Coronary artery (tissue), 2 donors: ENCODE measurements around the gene MYO7A.
A peak's percentile ranks its signal among the peaks of the same experiment; 100 is the strongest.

Source experiments
- DNase-seq: peaks from one replicate; pipeline ENCODE4 v3.0.0-alpha.2; 2017; ENCODE audit warnings: low spot score
- H3K27ac ChIP-seq, 2 donors: fragments of 200-600 bp; sonication (generic); one replicate each; pipeline ENCODE4 v1.5.1; 2016 to 2019
- H3K4me3 ChIP-seq: fragments of 200-600 bp; sonication (generic); 2 replicates; pipeline ENCODE4 v1.5.1; 2016; ENCODE audit warnings: mild to moderate bottlenecking, moderate library complexity
- CTCF ChIP-seq: fragments of 200-600 bp; sonication (generic); IDR thresholded peaks from one replicate; pipeline ENCODE4 v1.5.1; 2019; ENCODE audit warnings: antibody characterized with exemption

MYO7A gene

GRCh38 chr11:77083566-77084245 is 44.3 kb upstream of the MYO7A start:
- Histone ChIP-seq H3K27ac (peak overlapping the region in 1 of 2 donors; percentile 86), H3K4me3 (peak overlapping the region; percentile 50)
- DNase-seq: no peak
- no peak for TF ChIP-seq CTCF

GRCh38 chr11:77084581-77085191 is 43.4 kb upstream of the MYO7A start:
- Histone ChIP-seq H3K4me3 (no peak overlapping the region), H3K27ac (no peak overlapping the region)
- no peak for DNase-seq
- no peak for TF ChIP-seq CTCF

- Histone ChIP-seq H3K4me3 (no peak overlapping the region), H3K27ac (no peak overlapping the region)
- no peak for DNase-seq
- TF ChIP-seq CTCF: no peak
Measured at GRCh38 chr11:77085652-77086051, 42.4 kb upstream of the MYO7A start.

- no peak for TF ChIP-seq CTCF
- DNase-seq: no peak
- H3K27ac ChIP-seq: peak overlapping the region in 1 of 2 donors; percentile 67
Measured at GRCh38 chr11:77086521-77087472, 41.2 kb upstream of the MYO7A start.

GRCh38 chr11:77087723-77088225 is 40.3 kb upstream of the MYO7A start:
- Histone ChIP-seq H3K4me3 (no peak overlapping the region), H3K27ac (no peak overlapping the region)
- no peak for TF ChIP-seq CTCF
- DNase-seq: no peak

More at GRCh38 chr11:77086521-77087472, 41.2 kb upstream of the MYO7A start:
- H3K4me3 ChIP-seq: no peak overlapping the region

- peak overlapping the region in 1 of 2 donors; percentile 27 for H3K27ac ChIP-seq
Measured at GRCh38 chr11:77088236-77089003, 39.6 kb upstream of the MYO7A start.

More at GRCh38 chr11:77088236-77089003, 39.6 kb upstream of the MYO7A start:
- no peak for TF ChIP-seq CTCF
- no peak overlapping the region for H3K4me3 ChIP-seq
- no peak for DNase-seq
